Measurements from ENCODE around the gene CPNE1.
"Not testable (repeated sequence)": the region's sequence is repeated elsewhere in the genome, so short reads cannot be mapped to it uniquely, and the experiment has no call there.

The CPNE1 gene

GRCh38 chr20:35664466-35665206 lies at the start of gene CPNE1, which contains the start of gene RBM12:
Gene CPNE1 (minus strand): TSS chr20:35664900. CDS start chr20:35632923, 31,977 bp downstream.
Gene RBM12 (minus strand): TSS chr20:35664900. CDS start chr20:35655322, 9,578 bp downstream.
- peak; percentile 93 for DNase-seq

- no peak for DNase-seq
These were observed 49.4 kb upstream of the CPNE1 start for GRCh38 chr20:35714127-35714526.

- DNase-seq, result not testable (repeated sequence)
These were observed 48.4 kb upstream of the CPNE1 start for GRCh38 chr20:35713120-35713519.

- no peak for DNase-seq
These were observed 47.0 kb upstream of the CPNE1 start for GRCh38 chr20:35711588-35712209.

- no peak for DNase-seq
These were observed 46.3 kb upstream of the CPNE1 start for GRCh38 chr20:35710884-35711587.

GRCh38 chr20:35710039-35710438 lies 45.3 kb upstream of the CPNE1 start:
- no peak for DNase-seq

- DNase-seq, result no peak
These were observed 44.6 kb upstream of the CPNE1 start for GRCh38 chr20:35709259-35709658.

- DNase-seq, result no peak
These were observed 43.8 kb upstream of the CPNE1 start for GRCh38 chr20:35708502-35708901.

GRCh38 chr20:35706591-35707529 lies 42.2 kb upstream of the CPNE1 start:
- DNase-seq, result not testable (repeated sequence)

- DNase-seq, result not testable (repeated sequence)
These were observed 41.2 kb upstream of the CPNE1 start for GRCh38 chr20:35705894-35706293.

GRCh38 chr20:35704514-35705261 lies 40.0 kb upstream of the CPNE1 start:
- no peak for DNase-seq

- no peak for DNase-seq
These were observed 38.4 kb upstream of the CPNE1 start for GRCh38 chr20:35702824-35703695.

GRCh38 chr20:35702051-35702823 lies 37.5 kb upstream of the CPNE1 start:
- DNase-seq, result no peak

- no peak for DNase-seq
These were observed 36.0 kb upstream of the CPNE1 start for GRCh38 chr20:35700625-35701148.

- no peak for DNase-seq
These were observed 35.4 kb upstream of the CPNE1 start for GRCh38 chr20:35699957-35700624.

GRCh38 chr20:35699127-35699956 lies 34.6 kb upstream of the CPNE1 start, which contains the start of the genes NFS1 and ROMO1:
Gene NFS1 (minus strand): TSS chr20:35699352. CDS start chr20:35699288, 64 bp downstream.
Gene ROMO1 (plus strand): TSS chr20:35699405. CDS start chr20:35699633, 228 bp downstream.
- peak; percentile 81 for DNase-seq

- DNase-seq, result no peak
These were observed 33.8 kb upstream of the CPNE1 start for GRCh38 chr20:35698298-35699126.

Data from CD4-positive, alpha-beta T cell treated with Interleukin-4 for 4 hours (primary cell).